ENCODE measurements around the gene TNFSF8. TPM values are rescaled to one million over a fixed set of nuclear protein-coding genes. Genes with fewer than 3 reads are reported as not detected.

The TNFSF8 gene
- total RNA-seq, 1 experiment from 2014 or later = not detected

DNA sequence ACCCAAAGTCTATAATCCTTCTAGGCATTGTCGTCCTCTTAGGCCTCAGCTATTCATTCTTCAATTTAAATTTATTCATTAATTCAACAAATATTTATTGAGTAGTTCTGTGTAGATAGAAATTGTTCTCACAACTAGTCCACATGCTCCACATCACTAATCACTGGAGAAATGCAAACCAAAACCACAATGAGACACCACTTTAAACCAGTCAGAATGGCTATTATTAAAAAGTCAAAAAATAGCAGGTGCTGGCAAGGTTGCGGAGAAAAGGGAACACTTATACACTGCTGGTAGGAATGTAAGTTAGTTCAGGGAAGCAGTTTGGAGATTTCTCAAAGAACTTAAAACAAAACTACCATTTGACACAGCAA is 73.5 kb downstream of the TNFSF8 start:
- no peak for DNase-seq (ENCODE audit: low read depth, low spot score)
- in situ Hi-C loops (cut with HindIII; ENCODE audit: low pct_unique_long_range_greater_than_20kb, low sequenced_read_pairs) = no loop called here

DNA sequence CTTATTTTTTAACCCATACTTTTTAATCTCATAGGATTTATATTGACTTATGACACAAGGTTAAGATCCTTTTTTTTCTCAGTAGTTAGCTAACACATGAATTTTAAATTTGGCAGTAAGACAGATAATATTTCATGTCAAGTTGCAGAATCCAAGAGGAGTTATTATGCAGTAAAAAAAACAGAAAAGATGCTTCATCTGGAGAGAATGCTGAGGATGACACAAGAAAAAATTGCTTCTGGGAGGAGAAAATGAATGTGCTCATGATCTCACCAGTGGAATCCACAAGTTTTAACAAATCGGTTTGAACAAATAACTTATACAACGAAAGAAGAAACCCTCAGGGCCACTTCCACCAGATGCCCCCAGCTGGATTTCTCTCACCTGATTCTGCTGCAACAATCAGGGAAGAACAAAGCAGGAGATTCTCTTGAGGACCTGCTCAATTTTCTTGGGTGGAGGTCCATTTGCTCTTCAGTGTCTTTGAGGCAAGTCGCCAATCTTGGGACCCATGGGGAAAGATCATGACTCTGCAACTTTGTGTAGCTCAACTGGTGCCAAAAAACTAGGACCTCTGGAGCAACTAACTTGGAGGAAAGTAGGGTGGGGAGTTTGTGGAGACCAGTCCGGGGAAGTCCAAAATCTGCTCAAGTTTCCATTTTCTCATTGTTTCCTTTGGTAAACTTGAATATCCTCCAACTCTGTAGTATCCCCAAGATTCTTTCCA is 74.0 kb downstream of the TNFSF8 start:
- in situ Hi-C loops (cut with HindIII; ENCODE audit: low pct_unique_long_range_greater_than_20kb, low sequenced_read_pairs) = no loop called here

GRCh38 chr9:114855488-114855887 is 74.9 kb downstream of the TNFSF8 start:
- in situ Hi-C loops (cut with HindIII; ENCODE audit: low pct_unique_long_range_greater_than_20kb, low sequenced_read_pairs) = no loop called here
- DNase-seq (ENCODE audit: low read depth, low spot score) = no peak

More for the DNA sequence above, 74.0 kb downstream of the TNFSF8 start:
- no peak for DNase-seq (ENCODE audit: low read depth, low spot score)

DNA sequence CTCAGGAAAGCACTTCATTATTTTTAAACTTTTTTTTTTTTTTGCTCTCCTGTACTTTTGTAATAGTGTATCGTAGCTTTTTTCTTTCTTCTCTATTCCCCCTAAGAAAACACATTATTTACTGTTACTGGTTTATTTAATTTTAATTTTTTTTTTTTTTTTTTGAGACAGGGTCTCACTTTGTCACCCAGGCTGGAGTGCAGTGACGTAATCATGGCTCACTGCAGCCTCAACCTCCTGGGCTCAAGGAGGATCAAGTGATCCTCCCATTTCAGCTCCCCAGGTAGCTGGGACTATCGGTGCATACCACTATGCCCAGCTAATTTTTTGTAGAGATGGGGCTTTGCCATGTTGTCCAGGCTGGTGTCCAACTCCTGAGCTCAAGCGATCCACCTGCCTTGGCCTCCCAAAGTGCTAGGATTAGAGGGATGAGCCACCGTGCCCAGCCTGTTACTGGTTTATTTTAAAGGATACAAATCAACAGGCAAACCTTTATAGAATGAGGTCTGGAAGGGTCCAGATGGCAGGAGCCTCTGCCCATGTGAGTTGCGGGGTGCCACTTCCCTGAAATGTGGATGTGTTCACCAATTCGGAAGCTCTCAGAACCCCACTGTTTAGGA is 75.5 kb downstream of the TNFSF8 start:
- in situ Hi-C loops (cut with HindIII; ENCODE audit: low pct_unique_long_range_greater_than_20kb, low sequenced_read_pairs) = no loop called here
- DNase-seq (ENCODE audit: low read depth, low spot score) = no peak

DNA sequence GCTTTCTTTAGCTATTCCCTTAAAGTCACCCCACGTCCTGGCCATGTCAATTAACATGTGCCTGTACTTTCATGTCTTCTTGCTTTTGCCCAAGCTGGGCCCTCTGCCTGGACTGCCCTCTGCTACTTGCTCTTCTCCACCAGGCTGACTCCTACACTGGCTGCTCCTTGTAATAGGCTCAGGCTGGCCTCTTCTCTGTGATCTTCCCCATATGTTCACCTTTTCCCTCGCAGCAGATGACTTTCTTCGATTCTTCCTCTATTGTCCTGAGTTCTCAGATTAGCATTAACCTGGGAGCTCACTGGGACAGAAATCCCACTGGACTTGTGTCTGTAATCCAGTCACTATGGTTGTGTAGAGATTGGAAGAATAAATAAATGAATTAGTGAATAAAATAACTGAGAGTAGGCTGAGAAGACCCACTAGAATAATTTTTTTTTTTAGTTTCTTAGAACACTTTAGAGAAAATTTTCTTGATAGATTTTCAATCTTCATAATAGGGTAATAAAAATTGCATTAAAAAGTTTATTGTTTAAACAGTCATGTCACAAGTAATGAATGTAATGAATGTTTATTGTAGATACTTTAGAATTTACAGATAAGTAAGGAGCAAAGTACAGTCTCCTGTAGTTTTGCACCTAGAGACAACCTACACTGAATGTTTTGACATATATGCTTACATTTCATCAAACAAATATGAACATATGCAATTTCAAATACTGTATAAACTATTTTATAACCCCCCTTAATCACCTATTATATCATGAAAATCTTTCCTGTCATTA is 77.1 kb downstream of the TNFSF8 start:
- in situ Hi-C loops (cut with HindIII; ENCODE audit: low pct_unique_long_range_greater_than_20kb, low sequenced_read_pairs) = no loop called here
- DNase-seq (ENCODE audit: low read depth, low spot score) = no peak

GRCh38 chr9:114852050-114852594 is 78.3 kb downstream of the TNFSF8 start:
- DNase-seq (ENCODE audit: low read depth, low spot score) = no peak

GRCh38 chr9:114851306-114851705 is 79.1 kb downstream of the TNFSF8 start:
- in situ Hi-C loops (cut with HindIII; ENCODE audit: low pct_unique_long_range_greater_than_20kb, low sequenced_read_pairs) = no loop called here
- no peak for DNase-seq (ENCODE audit: low read depth, low spot score)

More at GRCh38 chr9:114852050-114852594, 78.3 kb downstream of the TNFSF8 start:
- in situ Hi-C loops (cut with HindIII; ENCODE audit: low pct_unique_long_range_greater_than_20kb, low sequenced_read_pairs) = no loop called here

Other genes with a start within 250 kb of the TNFSF8 start
- gene TEX48, start 248.4 kb downstream of the TNFSF8 start, total RNA-seq (2014; rRNA removed; shearing (Covaris generic)) = not detected in 2 replicates
- gene TNFSF15, start 124.6 kb downstream of the TNFSF8 start, total RNA-seq (2014; rRNA removed; shearing (Covaris generic)) = 0.05 TPM in 1 of 2 replicates, not detected in the other
- gene TNC, start 187.6 kb upstream of the TNFSF8 start, total RNA-seq (2014; rRNA removed; shearing (Covaris generic)) = 106 and 132 TPM in 2 replicates